ENCODE data around the gene TMEM101. TPM values are rescaled to one million over a fixed set of nuclear protein-coding genes. Genes with fewer than 3 reads are reported as not detected.

Gene TMEM101
- total RNA-seq, 6 experiments from 2014 or later, result 6.7 to 23.6 (median 10.9) TPM

DNA sequence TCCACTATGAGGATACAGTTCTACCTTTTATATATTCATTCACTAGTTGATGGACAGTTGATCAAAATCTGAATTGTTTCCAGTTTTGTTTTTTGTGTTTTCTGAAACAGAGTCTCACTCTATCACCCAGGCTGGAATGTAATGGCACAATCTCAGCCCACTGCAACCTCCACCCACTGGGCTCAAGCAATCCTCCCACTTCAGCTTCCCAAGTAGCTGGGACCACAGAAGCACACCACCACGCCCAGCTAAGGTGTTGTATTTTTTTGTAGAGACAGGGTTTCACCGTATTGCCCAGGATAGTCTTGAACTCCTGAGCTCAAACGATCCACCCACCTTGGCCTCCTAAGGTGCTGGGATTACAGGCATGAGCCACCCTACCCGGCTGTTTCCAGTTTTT, 30.7 kb upstream of the TMEM101 start:
- TF ChIP-seq POLR2A (IDR thresholded peaks at IDR 0.05) (no peak), CTCF (IDR thresholded peaks at IDR 0.05) (no peak)
- Histone ChIP-seq H3K4me3 (no peak overlapping the region), H3K4me1 (no peaks in the 10 kb centered on the region), H3K9me3 (no peaks in the 10 kb centered on the region), H3K36me3 (peaks cover 0 to 15% (median 6%) of the 10 kb centered on the region in 4 donors), H3K27me3 (no peaks in the 10 kb centered on the region), H3K27ac (no peak overlapping the region)
- ATAC-seq (no peak), DNase-seq (no peak)
- WGBS (ENCODE audit: insufficient coverage, low coverage, low lambda C conversion rate, missing lambda C conversion rate), result 80% methylated on average over 1 of the region's 4 CpGs
- intact Hi-C loops (cut with DNase I), result loop anchor here (10.0 kb wide), 1 partner anchor 101 kb away; the partner anchor contains the start of gene PPY (in 2 of the 2)

- TF ChIP-seq POLR2A (IDR thresholded peaks at IDR 0.05) (no peak), CTCF (IDR thresholded peaks at IDR 0.05) (no peak)
- H3K27me3 ChIP-seq, result no peaks in the 10 kb centered on the region
- H3K36me3 ChIP-seq, result peaks cover 0 to 9% (median 3%) of the 10 kb centered on the region in 4 donors
- H3K9me3 ChIP-seq, result no peaks in the 10 kb centered on the region
- DNase-seq (no peak), ATAC-seq (no peak)
- intact Hi-C loops (cut with DNase I), result loop anchor here (10.0 kb wide), 1 partner anchor 99 kb away; the partner anchor contains the start of gene PPY (in 2 of the 2)
- peaks cover 0 to under 1% (median 0%) of the 10 kb centered on the region in 4 donors for H3K4me1 ChIP-seq
- WGBS (ENCODE audit: insufficient coverage, low coverage, low lambda C conversion rate, missing lambda C conversion rate), result 38% methylated on average over 1 of the region's 1 CpG
- no peak overlapping the region for H3K4me3 ChIP-seq
- H3K27ac ChIP-seq, result no peak overlapping the region
Measured at GRCh38 chr17:44044071-44044470, 29.3 kb upstream of the TMEM101 start.

DNA sequence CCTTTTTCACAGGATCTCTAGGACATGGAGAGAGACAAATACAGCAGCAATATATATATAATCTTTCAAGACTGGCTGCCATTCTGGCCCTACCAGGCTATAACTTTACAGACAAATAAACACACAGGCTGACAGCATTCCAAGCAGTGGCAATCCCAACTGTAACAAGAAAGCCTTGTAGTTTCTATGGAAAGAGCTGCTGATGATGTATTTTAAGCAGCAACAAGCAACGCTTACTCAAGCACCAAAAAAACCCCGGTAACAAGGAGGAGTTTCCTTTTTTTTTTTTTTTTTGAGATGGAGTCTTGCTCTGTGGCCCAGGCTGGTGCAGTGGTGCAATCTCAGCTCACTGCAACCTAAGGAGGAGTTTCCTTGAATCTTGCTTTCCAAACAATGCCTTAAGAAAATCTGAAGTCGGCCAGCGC, 28.5 kb upstream of the TMEM101 start:
- ATAC-seq (no peak), DNase-seq (no peak)
- intact Hi-C loops (cut with DNase I), result loop anchor here (10.0 kb wide), 1 partner anchor 98 kb away; the partner anchor contains the start of gene PPY (in 2 of the 2)
- H3K4me1 ChIP-seq, result peaks cover 0 to 8% (median 0%) of the 10 kb centered on the region in 4 donors
- 49% methylated on average over 3 of the region's 4 CpGs for WGBS (ENCODE audit: insufficient coverage, low coverage, low lambda C conversion rate, missing lambda C conversion rate)
- H3K27ac ChIP-seq, result no peak overlapping the region
- H3K9me3 ChIP-seq, result no peaks in the 10 kb centered on the region
- TF ChIP-seq POLR2A (IDR thresholded peaks at IDR 0.05), result no peak
- peaks cover 0 to 5% (median 0%) of the 10 kb centered on the region in 4 donors for H3K36me3 ChIP-seq
- H3K4me3 ChIP-seq, result no peak overlapping the region
- no peaks in the 10 kb centered on the region for H3K27me3 ChIP-seq

DNA sequence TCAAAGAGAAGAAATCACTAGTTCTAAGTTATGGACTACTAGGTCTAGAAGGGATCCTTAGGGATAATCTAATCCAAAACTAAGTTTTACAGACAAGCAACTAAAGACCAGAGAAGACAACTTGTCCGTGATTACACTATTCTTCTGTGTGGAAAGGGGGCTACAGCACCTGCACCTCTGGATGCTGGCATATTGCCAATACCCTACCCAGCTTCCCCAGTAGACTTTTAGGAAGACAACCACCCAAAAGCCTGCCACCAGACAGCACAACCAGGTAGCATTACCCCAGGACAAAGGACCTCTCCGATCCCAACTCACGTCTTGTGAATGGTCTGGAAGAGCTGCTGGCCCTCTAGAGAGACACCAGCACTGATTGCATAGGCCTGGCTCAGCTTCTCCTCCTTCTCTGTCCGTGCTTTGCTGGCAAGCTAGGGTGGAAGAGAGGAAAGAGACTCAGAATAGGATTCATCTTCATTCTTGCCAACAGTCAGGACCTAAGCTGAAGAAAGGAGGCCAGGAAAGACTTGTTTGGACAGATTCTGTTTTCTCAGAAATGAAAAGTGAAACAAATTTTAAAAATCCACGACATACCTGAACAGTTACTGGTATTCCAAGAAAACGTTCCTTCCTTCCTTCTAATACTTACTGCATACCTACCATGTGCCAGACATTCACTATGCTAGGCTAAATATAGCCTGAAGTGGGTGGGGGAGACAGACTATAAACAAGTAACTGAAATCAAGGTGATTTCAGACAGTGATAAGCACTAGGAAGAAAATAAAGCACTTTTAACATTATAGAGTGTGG, 25.3 kb upstream of the TMEM101 start:
- intact Hi-C loops (cut with DNase I), result loop anchor here (10.0 kb wide), 1 partner anchor 95 kb away; the partner anchor contains the start of gene PPY (in 2 of the 2)

More for the DNA sequence above, 25.3 kb upstream of the TMEM101 start:
- Histone ChIP-seq H3K27ac (no peak overlapping the region), H3K4me1 (peaks cover 0 to 10% (median 0%) of the 10 kb centered on the region in 4 donors), H3K9me3 (no peaks in the 10 kb centered on the region), H3K27me3 (no peaks in the 10 kb centered on the region), H3K36me3 (peaks cover 0 to 21% (median 11%) of the 10 kb centered on the region in 4 donors), H3K4me3 (no peak overlapping the region)
- TF ChIP-seq CTCF (IDR thresholded peaks at IDR 0.05), result no peak
- no peak for TF ChIP-seq POLR2A (IDR thresholded peaks at IDR 0.05)
- ATAC-seq, result no peak
- WGBS (ENCODE audit: insufficient coverage, low coverage, low lambda C conversion rate, missing lambda C conversion rate), result 56% methylated on average over 3 of the region's 6 CpGs
- no peak for DNase-seq
